HEK293 (cell line): Measurements from ENCODE around the gene PRKCQ.

Experiments
- ATF2 ChIP-seq: fragments of 450-650 bp; formaldehyde crosslinking; IDR thresholded peaks from 2 replicates; pipeline ENCODE4 v1.5.1; 2016; ENCODE audit warnings: missing biosample characterization, missing genetic modification characterization, low read depth
- HOXC10 ChIP-seq: sonication (generic); formaldehyde crosslinking; IDR thresholded peaks from 2 replicates; pipeline ENCODE4 v1.8.1; 2023; ENCODE audit warnings: mild to moderate bottlenecking, missing genetic modification reagents

- TF ChIP-seq HOXC10 (no peak), ATF2 (tag by site-specific recombination) (no peak)
Measured at GRCh38 chr10:6542999-6543430, 37.1 kb downstream of the PRKCQ start.
